KMS-11 (cell line): ENCODE data around the gene MIR17HG.
A peak's percentile ranks its signal among the peaks of the same experiment; 100 is the strongest.

Experiments
- H2AFZ ChIP-seq: fragments of 200-600 bp; sonication (generic); 2 replicates; pipeline ENCODE4 v1.6.1; 2016; ENCODE audit warnings: antibody characterized with exemption, mixed run types, low read depth
- H3K27ac ChIP-seq: fragments of 200-600 bp; sonication (generic); 2 replicates; pipeline ENCODE4 v1.6.1; 2016; ENCODE audit warnings: mild to moderate bottlenecking, mixed run types
- H3K27me3 ChIP-seq: fragments of 200-600 bp; sonication (generic); 2 replicates; pipeline ENCODE4 v1.6.1; 2017; ENCODE audit warnings: mild to moderate bottlenecking, low read depth, mixed run types, moderate library complexity; ENCODE audit not compliant: insufficient read depth
- H3K36me3 ChIP-seq: fragments of 200-600 bp; sonication (generic); 2 replicates; pipeline ENCODE4 v1.6.1; 2017; ENCODE audit warnings: mild to moderate bottlenecking, mixed run types; ENCODE audit not compliant: insufficient read depth
- H3K4me1 ChIP-seq: fragments of 200-600 bp; sonication (generic); 2 replicates; pipeline ENCODE4 v1.6.1; 2016; ENCODE audit warnings: mild to moderate bottlenecking, low read depth, mixed run types; ENCODE audit not compliant: poor library complexity, severe bottlenecking
- H3K4me2 ChIP-seq: fragments of 200-600 bp; sonication (generic); 2 replicates; pipeline ENCODE4 v1.7.0; 2016; ENCODE audit warnings: mild to moderate bottlenecking, mixed run types
- H3K4me3 ChIP-seq: fragments of 200-600 bp; sonication (generic); IDR thresholded peaks from 2 replicates; pipeline ENCODE4 v1.6.1; 2017; ENCODE audit warnings: low read depth, low read length, mixed read lengths; ENCODE audit not compliant: insufficient read depth
- H3K79me2 ChIP-seq: fragments of 200-600 bp; sonication (generic); 2 replicates; pipeline ENCODE4 v1.6.1; 2016; ENCODE audit warnings: low read depth, mixed run types; ENCODE audit not compliant: insufficient read depth
- H3K9ac ChIP-seq: fragments of 200-600 bp; sonication (generic); 2 replicates; pipeline ENCODE4 v1.6.1; 2016; ENCODE audit warnings: mild to moderate bottlenecking, mixed run types
- H4K20me1 ChIP-seq: fragments of 200-600 bp; sonication (generic); 2 replicates; pipeline ENCODE4 v1.6.1; 2016; ENCODE audit warnings: mild to moderate bottlenecking, mixed run types; ENCODE audit not compliant: insufficient read depth
- TF ChIP-seq, protein P1 (sequence below): fragments of 200-600 bp; sonication (generic); conservative IDR thresholded peaks from 2 replicates; pipeline ENCODE4 v1.6.1; 2017; ENCODE audit warnings: low read depth, mild to moderate bottlenecking, antibody characterized with exemption, low read length, moderate library complexity, mixed read lengths

MIR17HG gene

GRCh38 chr13:91347202-91347995 is at the start of gene MIR17HG:
Gene MIR17HG (plus strand): TSS chr13:91347687.
- H3K4me2 ChIP-seq = peak within 1 kb of the TSS; percentile 52
- TF ChIP-seq, protein P1, sequence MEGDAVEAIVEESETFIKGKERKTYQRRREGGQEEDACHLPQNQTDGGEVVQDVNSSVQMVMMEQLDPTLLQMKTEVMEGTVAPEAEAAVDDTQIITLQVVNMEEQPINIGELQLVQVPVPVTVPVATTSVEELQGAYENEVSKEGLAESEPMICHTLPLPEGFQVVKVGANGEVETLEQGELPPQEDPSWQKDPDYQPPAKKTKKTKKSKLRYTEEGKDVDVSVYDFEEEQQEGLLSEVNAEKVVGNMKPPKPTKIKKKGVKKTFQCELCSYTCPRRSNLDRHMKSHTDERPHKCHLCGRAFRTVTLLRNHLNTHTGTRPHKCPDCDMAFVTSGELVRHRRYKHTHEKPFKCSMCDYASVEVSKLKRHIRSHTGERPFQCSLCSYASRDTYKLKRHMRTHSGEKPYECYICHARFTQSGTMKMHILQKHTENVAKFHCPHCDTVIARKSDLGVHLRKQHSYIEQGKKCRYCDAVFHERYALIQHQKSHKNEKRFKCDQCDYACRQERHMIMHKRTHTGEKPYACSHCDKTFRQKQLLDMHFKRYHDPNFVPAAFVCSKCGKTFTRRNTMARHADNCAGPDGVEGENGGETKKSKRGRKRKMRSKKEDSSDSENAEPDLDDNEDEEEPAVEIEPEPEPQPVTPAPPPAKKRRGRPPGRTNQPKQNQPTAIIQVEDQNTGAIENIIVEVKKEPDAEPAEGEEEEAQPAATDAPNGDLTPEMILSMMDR = no peak
- H3K4me3 ChIP-seq = no peak within 1 kb of the TSS
- peak within 1 kb of the TSS; percentile 92 for H3K27ac ChIP-seq
- H3K36me3 ChIP-seq = peaks cover 22% of the 10 kb centered on the region; the same call in 1 of the 2 replicates
- H3K9ac ChIP-seq = peak within 1 kb of the TSS; percentile 96
- peaks cover 12% of the 10 kb centered on the region; the same call in 1 of the 2 replicates for H4K20me1 ChIP-seq
- no peaks in the 10 kb centered on the region for H3K27me3 ChIP-seq
- peaks cover 27% of the 10 kb centered on the region for H3K4me1 ChIP-seq
- H2AFZ ChIP-seq = peak within 1 kb of the TSS; percentile 59
- peaks cover 35% of the 10 kb centered on the region for H3K79me2 ChIP-seq

- no peaks in the 10 kb centered on the region for H3K36me3 ChIP-seq
- TF ChIP-seq, protein P1 = no peak
- no peaks in the 10 kb centered on the region for H3K4me1 ChIP-seq
- no peaks in the 10 kb centered on the region for H3K79me2 ChIP-seq
- no peak overlapping the region for H2AFZ ChIP-seq
- no peak overlapping the region for H3K4me2 ChIP-seq
- H3K27ac ChIP-seq = no peak overlapping the region
- H3K27me3 ChIP-seq = no peaks in the 10 kb centered on the region
- H3K4me3 ChIP-seq = no peak overlapping the region
- no peaks in the 10 kb centered on the region for H4K20me1 ChIP-seq
- H3K9ac ChIP-seq = no peak overlapping the region
Observed at GRCh38 chr13:91298060-91298459, 49.4 kb upstream of the MIR17HG start.

DNA sequence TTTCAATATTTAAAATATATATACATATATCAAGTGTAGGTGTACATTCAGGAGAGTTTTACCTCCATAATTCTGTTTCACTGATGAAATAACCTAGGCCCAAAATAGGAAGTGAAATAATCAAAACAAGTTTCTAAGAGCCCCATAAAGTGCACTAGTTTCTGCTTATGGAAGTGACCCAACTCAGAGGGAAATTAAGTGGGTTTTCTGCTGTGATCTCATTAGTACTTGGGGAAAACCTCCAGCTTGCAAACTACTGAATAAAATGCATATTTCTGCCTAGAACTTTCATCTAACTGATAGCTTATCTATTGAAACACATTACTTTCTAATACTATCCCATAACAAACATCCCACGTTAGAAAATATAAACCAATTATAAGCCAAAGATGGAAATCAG is 45.4 kb upstream of the MIR17HG start:
- Histone ChIP-seq H3K4me1 (no peaks in the 10 kb centered on the region), H3K27ac (no peak overlapping the region), H3K9ac (no peak overlapping the region), H3K4me2 (no peak overlapping the region), H3K4me3 (no peak overlapping the region), H3K36me3 (no peaks in the 10 kb centered on the region), H4K20me1 (no peaks in the 10 kb centered on the region), H3K27me3 (no peaks in the 10 kb centered on the region), H3K79me2 (no peaks in the 10 kb centered on the region), H2AFZ (no peak overlapping the region)
- TF ChIP-seq, protein P1 = no peak

DNA sequence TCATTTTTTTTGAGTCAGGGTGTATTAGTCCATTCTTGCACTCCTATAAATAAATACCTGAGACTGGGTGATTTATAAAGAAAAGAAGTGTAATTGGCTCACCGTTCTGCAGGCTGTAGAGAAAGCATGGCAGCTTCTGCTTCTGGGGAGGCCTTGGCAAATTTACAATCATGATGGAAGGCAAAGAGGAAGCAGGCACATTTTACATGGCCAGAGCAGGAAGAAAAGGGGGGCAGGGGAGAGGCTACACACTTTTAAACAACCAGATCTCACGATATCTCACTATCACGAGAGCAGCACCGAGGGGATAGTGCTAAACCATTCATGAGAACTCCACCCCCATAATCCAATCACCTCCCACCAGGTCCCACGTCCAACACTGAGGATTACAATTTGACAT is 44.5 kb upstream of the MIR17HG start:
- no peak overlapping the region for H3K4me2 ChIP-seq
- H3K9ac ChIP-seq = no peak overlapping the region
- H3K27me3 ChIP-seq = no peaks in the 10 kb centered on the region
- no peaks in the 10 kb centered on the region for H3K36me3 ChIP-seq
- TF ChIP-seq, protein P1 = no peak
- H3K4me1 ChIP-seq = no peaks in the 10 kb centered on the region
- no peak overlapping the region for H3K4me3 ChIP-seq
- no peaks in the 10 kb centered on the region for H4K20me1 ChIP-seq
- H3K79me2 ChIP-seq = no peaks in the 10 kb centered on the region
- no peak overlapping the region for H2AFZ ChIP-seq
- no peak overlapping the region for H3K27ac ChIP-seq
